SK-N-SH (cell line): Measurements from ENCODE around the gene RHOJ.

ENCODE experiments used
- EZH2phosphoT487 ChIP-seq: fragments of 200-600 bp; sonication (generic); IDR thresholded peaks from 2 replicates; pipeline ENCODE4 v1.6.1; 2017; ENCODE audit warnings: low read depth, mixed run types, mild to moderate bottlenecking, antibody characterized with exemption, moderate library complexity, borderline replicate concordance
- FOXM1 ChIP-seq: IDR thresholded peaks from 2 replicates; pipeline ENCODE4 v1.4.0; 2012; ENCODE audit warnings: low read depth, mild to moderate bottlenecking
- NFIC ChIP-seq: IDR thresholded peaks from 2 replicates; pipeline ENCODE4 v1.4.0; 2012; ENCODE audit warnings: borderline replicate concordance
- REST ChIP-seq: IDR thresholded peaks from 2 replicates; pipeline ENCODE4 v1.6.1; 2012; ENCODE audit warnings: mild to moderate bottlenecking, low read depth, low read length, moderate library complexity
- YY1 ChIP-seq: IDR thresholded peaks from 2 replicates; pipeline ENCODE4 v1.4.0; 2012; ENCODE audit warnings: low read depth, mild to moderate bottlenecking
- TF ChIP-seq, protein P1 (sequence below): fragments of 200-600 bp; sonication (generic); IDR thresholded peaks from 2 replicates; pipeline ENCODE4 v1.6.1; 2017; ENCODE audit warnings: antibody characterized with exemption, mild to moderate bottlenecking, moderate library complexity

DNA sequence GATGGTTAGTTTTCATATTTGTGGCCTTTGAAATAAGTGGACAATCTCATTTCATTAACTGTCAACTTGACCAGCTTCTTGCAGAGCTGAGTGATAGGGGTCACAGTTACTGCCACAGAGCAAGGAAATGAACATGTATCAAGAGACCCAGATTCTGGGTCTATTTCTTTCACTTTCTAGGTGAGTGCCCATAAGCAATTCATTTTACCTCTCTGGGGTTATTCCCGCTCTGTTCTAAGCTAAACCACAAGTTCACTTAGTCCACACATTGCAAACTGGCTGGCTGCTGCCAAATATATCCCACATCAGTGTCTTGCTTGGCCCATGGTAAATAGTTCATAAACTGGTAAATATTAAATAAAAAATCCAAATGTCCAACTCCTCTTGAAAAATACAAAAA lies 84.6 kb downstream of the RHOJ start:
- TF ChIP-seq REST (no peak), FOXM1 (no peak), EZH2phosphoT487 (no peak), YY1 (no peak), NFIC (no peak)
- TF ChIP-seq, protein P1, sequence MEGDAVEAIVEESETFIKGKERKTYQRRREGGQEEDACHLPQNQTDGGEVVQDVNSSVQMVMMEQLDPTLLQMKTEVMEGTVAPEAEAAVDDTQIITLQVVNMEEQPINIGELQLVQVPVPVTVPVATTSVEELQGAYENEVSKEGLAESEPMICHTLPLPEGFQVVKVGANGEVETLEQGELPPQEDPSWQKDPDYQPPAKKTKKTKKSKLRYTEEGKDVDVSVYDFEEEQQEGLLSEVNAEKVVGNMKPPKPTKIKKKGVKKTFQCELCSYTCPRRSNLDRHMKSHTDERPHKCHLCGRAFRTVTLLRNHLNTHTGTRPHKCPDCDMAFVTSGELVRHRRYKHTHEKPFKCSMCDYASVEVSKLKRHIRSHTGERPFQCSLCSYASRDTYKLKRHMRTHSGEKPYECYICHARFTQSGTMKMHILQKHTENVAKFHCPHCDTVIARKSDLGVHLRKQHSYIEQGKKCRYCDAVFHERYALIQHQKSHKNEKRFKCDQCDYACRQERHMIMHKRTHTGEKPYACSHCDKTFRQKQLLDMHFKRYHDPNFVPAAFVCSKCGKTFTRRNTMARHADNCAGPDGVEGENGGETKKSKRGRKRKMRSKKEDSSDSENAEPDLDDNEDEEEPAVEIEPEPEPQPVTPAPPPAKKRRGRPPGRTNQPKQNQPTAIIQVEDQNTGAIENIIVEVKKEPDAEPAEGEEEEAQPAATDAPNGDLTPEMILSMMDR = no peak
